H1 (cell line): ENCODE data around the gene SNAPC3. TPM values are rescaled to one million over a fixed set of nuclear protein-coding genes. Genes with fewer than 3 reads are reported as not detected.

ENCODE experiments used
- CTCF ChIA-PET: fragments of 300-600 bp; sonication (Branson Sonifier 250); formaldehyde crosslinking; loops from one replicate; lab custom pipeline; 2021; ENCODE audit not compliant: partially characterized antibody; lab: Charles Lee
- POLR2A ChIA-PET: fragments of 300-600 bp; sonication (Branson Sonifier 250); formaldehyde crosslinking; loops from one replicate; lab custom pipeline; 2021; ENCODE audit warnings: inconsistent platforms; ENCODE audit not compliant: partially characterized antibody; lab: Charles Lee
- DNase-seq, 2 experiments: peaks; one replicate each; pipeline versions ENCODE4 v3.0.0 to v3.0.0-alpha.2; 2010 to 2022; ENCODE audit warnings: low spot score in 2 of 2, low read depth in 1 of 2, mixed read lengths in 1 of 2
- FAIRE-seq: peaks from 2 replicates; lab custom pipeline; 2011; peaks lifted over from hg19 to GRCh38; lab: Jason Lieb, UNC
- H2AFZ ChIP-seq: 2 replicates; pipeline ENCODE4 v1.8.1; 2012; ENCODE audit warnings: low read length, inconsistent platforms
- H2AK5ac ChIP-seq: 2 replicates; pipeline ENCODE4 v1.6.1; 2013; ENCODE audit warnings: low read depth, low read length
- H2BK120ac ChIP-seq: replicated peaks from 2 replicates; pipeline ENCODE3; 2013; ENCODE audit warnings: low read depth, low read length, inconsistent platforms
- H2BK12ac ChIP-seq: 2 replicates; pipeline ENCODE4 v1.6.1; 2013; ENCODE audit warnings: low read depth, low read length
- H2BK15ac ChIP-seq: 2 replicates; pipeline ENCODE4 v1.6.1; 2013; ENCODE audit warnings: low read length
- H2BK20ac ChIP-seq: 2 replicates; pipeline ENCODE4 v1.6.1; 2013; ENCODE audit warnings: low read length
- H2BK5ac ChIP-seq: 2 replicates; pipeline ENCODE4 v1.6.1; 2013; ENCODE audit warnings: low read depth, low read length
- H3K14ac ChIP-seq: 2 replicates; pipeline ENCODE4 v1.6.1; 2013; ENCODE audit warnings: inconsistent platforms; ENCODE audit not compliant: insufficient read length
- H3K18ac ChIP-seq: 2 replicates; pipeline ENCODE4 v1.6.1; 2013; ENCODE audit warnings: low read length; ENCODE audit errors: extremely low read depth
- H3K23ac ChIP-seq: 2 replicates; pipeline ENCODE4 v1.6.1; 2013; ENCODE audit warnings: inconsistent platforms; ENCODE audit not compliant: insufficient read length
- H3K23me2 ChIP-seq: 2 replicates; pipeline ENCODE4 v1.6.1; 2013; ENCODE audit warnings: low read depth, low read length
- H3K27ac ChIP-seq: 2 replicates; pipeline ENCODE4 v1.6.1; 2011; ENCODE audit warnings: low read depth, low read length, inconsistent platforms
- H3K27me3 ChIP-seq, 4 experiments: replicated peaks in 1 of 4; 1 replicate in 1 of 4; 2 replicates in 3 of 4; pipeline versions ENCODE4 v1.6.1 to v1.8.1; 2011 to 2013; ENCODE audit warnings: low read length in 3 of 4, mild to moderate bottlenecking in 3 of 4, inconsistent platforms in 2 of 4, mixed read lengths in 2 of 4, moderate library complexity in 1 of 4; ENCODE audit not compliant: control insufficient read depth in 3 of 4, insufficient read depth in 3 of 4; ENCODE audit errors: extremely low read depth in 1 of 4
- H3K36me3 ChIP-seq, 4 experiments: 2 replicates each; pipeline versions ENCODE4 v1.6.1 to v1.8.1; 2011 to 2013; ENCODE audit warnings: mild to moderate bottlenecking in 4 of 4, low read length in 3 of 4, moderate library complexity in 2 of 4, control low read depth in 1 of 4, inconsistent platforms in 1 of 4; ENCODE audit not compliant: insufficient read depth in 4 of 4, control insufficient read depth in 2 of 4
- H3K4ac ChIP-seq: replicated peaks from 2 replicates; pipeline ENCODE3; 2013; ENCODE audit warnings: low read length, low read depth, mixed read lengths, inconsistent platforms; ENCODE audit not compliant: insufficient read length
- H3K4me1 ChIP-seq, 4 experiments: replicated peaks in 1 of 4; 1 replicate in 1 of 4; 2 replicates in 3 of 4; pipeline versions ENCODE4 v1.6.1 to v1.8.1; 2011 to 2013; ENCODE audit warnings: low read length in 3 of 4, inconsistent platforms in 2 of 4, mixed read lengths in 1 of 4; ENCODE audit not compliant: insufficient read depth in 4 of 4, control insufficient read depth in 3 of 4
- H3K4me2 ChIP-seq, 2 experiments: 2 replicates each; pipeline versions ENCODE4 v1.6.1 to v1.8.1; 2011 to 2013; ENCODE audit warnings: low read depth in 2 of 2, low read length in 2 of 2, control low read depth in 1 of 2, inconsistent platforms in 1 of 2, mild to moderate bottlenecking in 1 of 2; ENCODE audit not compliant: insufficient read depth in 1 of 2
- H3K4me3 ChIP-seq, 4 experiments: fragments of 200-600, 300-600 bp in 1 of 4; sonication (generic), shearing (Covaris generic), sonication (Bioruptor Twin) in 1 of 4; 2 replicates each; pipeline versions ENCODE4 v1.5.1 to v1.8.1; 2011 to 2016; ENCODE audit warnings: low read length in 4 of 4, low read depth in 3 of 4, control low read depth in 2 of 4, inconsistent platforms in 2 of 4, mild to moderate bottlenecking in 2 of 4, mixed read lengths in 1 of 4, moderate library complexity in 1 of 4; ENCODE audit not compliant: insufficient read depth in 2 of 4; ENCODE audit errors: extremely low read depth in 1 of 4
- H3K56ac ChIP-seq: replicated peaks from 2 replicates; pipeline ENCODE3; 2013; ENCODE audit warnings: low read depth, mild to moderate bottlenecking, mixed read lengths, low read length, inconsistent platforms; ENCODE audit not compliant: insufficient read length
- H3K79me1 ChIP-seq: 2 replicates; pipeline ENCODE4 v1.6.1; 2013; ENCODE audit warnings: low read depth, low read length, control low read depth
- H3K79me2 ChIP-seq, 2 experiments: 2 replicates each; pipeline versions ENCODE4 v1.6.1 to v1.8.1; 2012 to 2013; ENCODE audit warnings: low read length in 2 of 2, mild to moderate bottlenecking in 2 of 2, inconsistent platforms in 1 of 2; ENCODE audit not compliant: insufficient read depth in 2 of 2, control insufficient read depth in 1 of 2
- H3K9ac ChIP-seq, 4 experiments: replicated peaks in 1 of 4; 1 replicate in 1 of 4; 2 replicates in 3 of 4; pipeline versions ENCODE4 v1.6.1 to v1.8.1; 2011 to 2013; ENCODE audit warnings: low read depth in 3 of 4, low read length in 3 of 4, control low read depth in 2 of 4, mild to moderate bottlenecking in 2 of 4, moderate library complexity in 2 of 4, inconsistent platforms in 1 of 4; ENCODE audit errors: extremely low read depth in 1 of 4
- H3K9me3 ChIP-seq, 2 experiments: 2 replicates each; pipeline versions ENCODE4 v1.6.1 to v1.8.1; 2012 to 2013; ENCODE audit warnings: mild to moderate bottlenecking in 2 of 2, moderate library complexity in 2 of 2, control low read depth in 1 of 2, inconsistent platforms in 1 of 2, low read depth in 1 of 2, low read length in 1 of 2, mixed read lengths in 1 of 2; ENCODE audit not compliant: insufficient read depth in 2 of 2
- H4K20me1 ChIP-seq, 2 experiments: replicated peaks in 1 of 2; 2 replicates each; pipeline versions ENCODE3 to v1.8.1; 2011 to 2013; ENCODE audit warnings: inconsistent platforms in 2 of 2, low read length in 2 of 2, mild to moderate bottlenecking in 1 of 2; ENCODE audit not compliant: insufficient read depth in 2 of 2, control insufficient read depth in 1 of 2
- H4K5ac ChIP-seq: 2 replicates; pipeline ENCODE4 v1.6.1; 2013; ENCODE audit warnings: low read length, low read depth, mixed read lengths, inconsistent platforms; ENCODE audit not compliant: insufficient read length
- H4K8ac ChIP-seq: 2 replicates; pipeline ENCODE4 v1.8.0; 2013; ENCODE audit warnings: mild to moderate bottlenecking, moderate library complexity, low read length, inconsistent platforms; ENCODE audit not compliant: insufficient read depth; ENCODE audit errors: extremely low read depth
- H4K91ac ChIP-seq: replicated peaks from 2 replicates; pipeline ENCODE3; 2013; ENCODE audit warnings: low read length, mixed read lengths, inconsistent platforms; ENCODE audit not compliant: insufficient read length
- BACH1 ChIP-seq: IDR thresholded peaks from 2 replicates; pipeline ENCODE4 v1.6.1; 2012; ENCODE audit warnings: low read length, improper control_type of control experiment
- BRCA1 ChIP-seq: IDR thresholded peaks from 2 replicates; pipeline ENCODE4 v1.6.1; 2012; ENCODE audit warnings: low read depth, low read length, improper control_type of control experiment
- HDAC2 ChIP-seq, 2 experiments: fragments of 300-600 bp in 1 of 2; sonication (generic) in 1 of 2; IDR thresholded peaks; 2 replicates each; pipeline ENCODE4 v1.6.1; 2011 to 2012; ENCODE audit warnings: low read depth in 2 of 2, low read length in 2 of 2, mild to moderate bottlenecking in 2 of 2, moderate library complexity in 2 of 2, borderline replicate concordance in 1 of 2, inconsistent platforms in 1 of 2
- JUND ChIP-seq: IDR thresholded peaks from 2 replicates; pipeline ENCODE4 v1.6.1; 2011; ENCODE audit warnings: mild to moderate bottlenecking, improper control_type of control experiment, low read length
- MAX ChIP-seq: IDR thresholded peaks from 2 replicates; pipeline ENCODE4 v1.6.1; 2012; ENCODE audit warnings: inconsistent platforms
- NRF1 ChIP-seq: IDR thresholded peaks from 2 replicates; pipeline ENCODE4 v1.6.1; 2011; ENCODE audit warnings: mild to moderate bottlenecking, low read depth, low read length, improper control_type of control experiment
- SIN3A ChIP-seq, 2 experiments: IDR thresholded peaks in 1 of 2; conservative IDR thresholded peaks in 1 of 2; 2 replicates each; pipeline ENCODE4 v1.6.1; 2011 to 2012; ENCODE audit warnings: low read length in 2 of 2, improper control_type of control experiment in 1 of 2, low read depth in 1 of 2, mild to moderate bottlenecking in 1 of 2
- SUZ12 ChIP-seq: fragments of 200-600 bp; sonication (generic); IDR thresholded peaks from 2 replicates; pipeline ENCODE4 v1.6.1; 2012; ENCODE audit warnings: mild to moderate bottlenecking, inconsistent platforms, low read length, moderate library complexity, mixed read lengths
- ZNF274 ChIP-seq: IDR thresholded peaks from 2 replicates; pipeline ENCODE4 v1.7.0; 2012; ENCODE audit warnings: low read length, borderline replicate concordance; ENCODE audit errors: extremely low read depth
- WGBS, 2 experiments: shearing (Covaris generic) in 1 of 2; methylation state at CpG; one replicate each; pipeline versions ENCODE4 v1.1.6 to v1.1.7; 2013 to 2015; ENCODE audit warnings: low lambda C conversion rate in 2 of 2, mixed read lengths in 2 of 2, inconsistent platforms in 1 of 2, low coverage in 1 of 2, missing lambda C conversion rate in 1 of 2; ENCODE audit not compliant: insufficient replicate concordance in 2 of 2, insufficient coverage in 1 of 2, insufficient read length in 1 of 2; ENCODE audit errors: extremely low coverage in 1 of 2, missing lambda C conversion rate in 1 of 2; 5-methylcytosine and 5-hydroxymethylcytosine counted together
- polyA plus RNA-seq, 7 experiments: library from polyadenylated mRNA; depleted of rRNA in 3 of 7; stranded (reverse) in 5 of 7; unstranded in 2 of 7; fragments of >200 nt in 5 of 7; fragments of 200-250 nt in 2 of 7; gene quantifications; 1 replicate in 5 of 7; 2 replicates in 1 of 7; 4 replicates in 1 of 7; pipeline versions ENCODE4 v1.2.1 to v1.2.3, GENCODE V29; 2011 to 2013; ENCODE audit warnings: missing spikeins in 2 of 7, mixed read lengths in 2 of 7
- total RNA-seq: library from RNA; stranded (reverse); fragmentation: NEBNext Ultra II Directional; extraction: Animal tissue kit (Norgen Biotek cat#: 25700); gene quantifications from 2 replicates; pipeline ENCODE4 v1.2.1, GENCODE V29; 2021

Gene SNAPC3
- total and polyA plus RNA-seq, 2 of the 8 experiments (the other 6 are each of a cell fraction or from before 2014, with no cell fraction given): 11.9 to 25.8 TPM

GRCh38 chr9:15386465-15386864, 36.2 kb upstream of the SNAPC3 start:
- no peaks in the 10 kb centered on the region for H3K9me3 ChIP-seq
- no peaks in the 10 kb centered on the region for H3K79me2 ChIP-seq

More at GRCh38 chr9:15386465-15386864, 36.2 kb upstream of the SNAPC3 start:
- H3K4me3 ChIP-seq: no peak overlapping the region
- H2BK120ac ChIP-seq: no peak overlapping the region
- no peak overlapping the region for H2BK20ac ChIP-seq
- H4K8ac ChIP-seq: no peak overlapping the region
- TF ChIP-seq MAX (no peak), NRF1 (no peak), SUZ12 (no peak), BRCA1 (no peak), HDAC2 (IDR thresholded peaks at IDR 0.05; ENCODE audit: borderline replicate concordance in 1 of 2, low read depth in 2 of 2, low read length in 2 of 2) (no peak), SIN3A (conservative IDR thresholded peaks at IDR 0.05 in 1 of 2, IDR thresholded peaks at IDR 0.05 in 1 of 2; ENCODE audit: low read depth in 1 of 2, low read length in 2 of 2) (no peak), ZNF274 (no peak), JUND (no peak), BACH1 (no peak)
- no peak overlapping the region for H2BK5ac ChIP-seq
- H3K4me2 ChIP-seq: no peak overlapping the region
- no peak overlapping the region for H2BK12ac ChIP-seq
- H3K56ac ChIP-seq: no peak overlapping the region
- no peak overlapping the region for H3K9ac ChIP-seq
- H4K20me1 ChIP-seq: no peaks in the 10 kb centered on the region
- H3K14ac ChIP-seq: no peak overlapping the region
- no peak overlapping the region for H4K5ac ChIP-seq
- no peak overlapping the region for H3K27ac ChIP-seq
- no peak overlapping the region for H2AFZ ChIP-seq
- no peaks in the 10 kb centered on the region for H3K4me1 ChIP-seq
- H3K79me1 ChIP-seq: no peaks in the 10 kb centered on the region
- DNase-seq (no peak), FAIRE-seq (no peak)
- H3K23ac ChIP-seq: no peak overlapping the region
- H3K27me3 ChIP-seq: no peaks in the 10 kb centered on the region
- no peak overlapping the region for H3K18ac ChIP-seq
- ChIA-PET CTCF (interaction anchor here (0.7 to 1.5 kb wide), 3 partner anchors 8 to 55 kb away, joined by 3 read pairs; no protein-coding TSS in a partner anchor), POLR2A (no interaction called here)
- H3K4ac ChIP-seq: no peak overlapping the region
- no peak overlapping the region for H2BK15ac ChIP-seq
- no peaks in the 10 kb centered on the region for H3K23me2 ChIP-seq
- H3K36me3 ChIP-seq: no peaks in the 10 kb centered on the region
- 90% methylated on average over 6 of the region's 6 CpGs; no CpG with 5 or more reads in 1 of the 2 experiments for WGBS, 2 experiments
- H4K91ac ChIP-seq: no peak overlapping the region
- H2AK5ac ChIP-seq: no peak overlapping the region
